GM12892 (cell line): Measurements from ENCODE around the gene IFI30.

Experiments
- POLR2A ChIP-seq: IDR thresholded peaks from 2 replicates; pipeline ENCODE4 v1.6.1; 2011; ENCODE audit warnings: low read depth, low read length, control low read depth
- POLR2AphosphoS5 ChIP-seq: IDR thresholded peaks from 2 replicates; pipeline ENCODE4 v1.6.1; 2011; ENCODE audit warnings: low read depth, low read length, control low read depth
- TAF1 ChIP-seq: IDR thresholded peaks from 2 replicates; pipeline ENCODE4 v1.6.1; 2011; ENCODE audit warnings: low read depth, mild to moderate bottlenecking, control low read depth, low read length, borderline replicate concordance

- TF ChIP-seq POLR2AphosphoS5 (no peak), POLR2A (no peak), TAF1 (no peak)
Measured at GRCh38 chr19:18193388-18194180, 20.0 kb downstream of the IFI30 start.
